GM12878 (cell line): Measurements from ENCODE around the gene PDPK1. TPM values are rescaled to one million over a fixed set of nuclear protein-coding genes. Genes with fewer than 3 reads are reported as not detected.
A peak's percentile ranks its signal among the peaks of the same experiment; 100 is the strongest.
"Not testable (repeated sequence)": the region's sequence is repeated elsewhere in the genome, so short reads cannot be mapped to it uniquely, and the experiment has no call there.

Source experiments
- ATAC-seq: fragments of 200-7000 bp; cut with Tn5 transposase; 3 replicates; pipeline ENCODE4 v1.9.1; 2020; ENCODE audit warnings: mild to moderate bottlenecking, moderate library complexity
- BruUV-seq: library from RNA; stranded (reverse); fragments of 400-500 nt; replicated peaks from 2 replicates; lab custom pipeline; 2021; lab: Mats Ljungman, UMichigan
- CTCF ChIA-PET: fragments of 300-600 bp; sonication (Branson Sonifier 250); formaldehyde crosslinking; extraction: SDS; loops from one replicate; lab custom pipeline; 2021; ENCODE audit warnings: inconsistent platforms; lab: Yijun Ruan, JAX
- POLR2A ChIA-PET: fragments of 350-600 bp; formaldehyde crosslinking; extraction: SDS; loops from one replicate; lab custom pipeline; 2021; ENCODE audit warnings: inconsistent platforms; lab: Charles Lee
- RAD21 ChIA-PET: fragments of 300-600 bp; sonication (Branson Sonifier 250); formaldehyde crosslinking; loops from one replicate; lab custom pipeline; 2023; ENCODE audit warnings: antibody characterized with exemption; ENCODE audit not compliant: unreplicated experiment; lab: Charles Lee
- SMC1A ChIA-PET: fragments of 300-600 bp; sonication (Branson Sonifier 250); formaldehyde crosslinking; loops from one replicate; lab custom pipeline; 2023; ENCODE audit not compliant: unreplicated experiment, uncharacterized antibody; lab: Charles Lee
- DNase-seq: peaks from one replicate; pipeline ENCODE4 v3.0.0-alpha.2; 2011; ENCODE audit warnings: low read depth, low spot score
- FAIRE-seq: peaks from 3 replicates; lab custom pipeline; 2011; peaks lifted over from hg19 to GRCh38; lab: Jason Lieb, UNC
- H2AFZ ChIP-seq: 2 replicates; pipeline ENCODE4 v1.6.0; 2011; ENCODE audit warnings: low read depth, low read length, control low read depth; ENCODE audit not compliant: control insufficient read depth
- H3K27ac ChIP-seq: 2 replicates; pipeline ENCODE4 v1.5.1; 2011; ENCODE audit warnings: control low read depth; ENCODE audit not compliant: control insufficient read depth, insufficient read depth
- H3K27me3 ChIP-seq, 2 experiments: replicated peaks in 1 of 2; 2 replicates each; pipeline versions ENCODE4 v1.6.0 to v1.6.1; 2011; ENCODE audit warnings: low read length in 1 of 2; ENCODE audit not compliant: control insufficient read depth in 2 of 2, insufficient read depth in 2 of 2
- H3K36me3 ChIP-seq, 2 experiments: 2 replicates each; pipeline ENCODE4 v1.5.1; 2011; ENCODE audit warnings: low read length in 1 of 2; ENCODE audit not compliant: control insufficient read depth in 2 of 2, insufficient read depth in 2 of 2
- H3K4me1 ChIP-seq: 2 replicates; pipeline ENCODE4 v1.6.1; 2011; ENCODE audit warnings: mild to moderate bottlenecking, low read length, moderate library complexity, mixed read lengths; ENCODE audit not compliant: control insufficient read depth, insufficient read depth
- H3K4me2 ChIP-seq: 2 replicates; pipeline ENCODE4 v1.6.0; 2011; ENCODE audit warnings: control low read depth; ENCODE audit not compliant: control insufficient read depth, insufficient read depth
- H3K4me3 ChIP-seq: fragments of 200-600 bp; sonication (generic); 2 replicates; pipeline ENCODE4 v1.5.1; 2016
- H3K79me2 ChIP-seq: 2 replicates; pipeline ENCODE4 v1.6.0; 2011; ENCODE audit warnings: low read length; ENCODE audit not compliant: control insufficient read depth, insufficient read depth
- H3K9ac ChIP-seq: 2 replicates; pipeline ENCODE4 v1.8.0; 2011; ENCODE audit warnings: low read length, control low read depth, mixed read lengths; ENCODE audit not compliant: control insufficient read depth, insufficient read depth
- H3K9me3 ChIP-seq: replicated peaks from 3 replicates; pipeline ENCODE4 v1.5.1; 2011; ENCODE audit warnings: mild to moderate bottlenecking, low read length; ENCODE audit not compliant: control insufficient read depth, insufficient read depth
- H4K20me1 ChIP-seq: 2 replicates; pipeline ENCODE4 v1.6.0; 2011; ENCODE audit not compliant: control insufficient read depth, insufficient read depth
- whole genome bisulfite sequencing: methylation state at CpG from one replicate; pipeline ENCODE4 v1.1.6; 2016; ENCODE audit warnings: low lambda C conversion rate; ENCODE audit not compliant: insufficient replicate concordance, insufficient coverage; ENCODE audit errors: missing lambda C conversion rate; 5-methylcytosine and 5-hydroxymethylcytosine counted together
- in situ Hi-C: fragments of 300-500 bp; cut with MboI; formaldehyde crosslinking; loops from 9 replicates; pipeline ENCODE4 v1.14.3; 2018; ENCODE audit warnings: mixed read lengths
- intact Hi-C: fragments of 100-400 bp; cut with micrococcal nuclease; formaldehyde crosslinking; loops from one replicate; pipeline ENCODE4 v1.14.2; 2022; ENCODE audit not compliant: unreplicated experiment
- polyA plus RNA-seq, 11 experiments: library from polyadenylated mRNA; depleted of rRNA in 4 of 11; unstranded in 6 of 11; stranded (reverse) in 5 of 11; fragments of >200 nt; fragmentation: Nextera tagmentation in 4 of 11; fragmentation: Illumina TruSeq in 1 of 11; extraction: Ambion mirVana in 4 of 11; extraction: Trizol in 1 of 11; gene quantifications; 1 replicate in 1 of 11; 2 replicates in 10 of 11; pipeline versions ENCODE4 v1.2.1 to v1.2.3, GENCODE V29; 2011 to 2016; ENCODE audit warnings: inconsistent platforms in 2 of 11, missing spikeins in 2 of 11, low read depth in 1 of 11
- total RNA-seq, 4 experiments: library from RNA; depleted of rRNA in 3 of 4; stranded (reverse); fragments of >200 nt in 3 of 4; fragmentation: Illumina TruSeq in 1 of 4; extraction: Trizol in 1 of 4; gene quantifications; 2 replicates each; pipeline versions ENCODE4 v1.2.1 to v1.2.3, GENCODE V29; 2013 to 2021

PDPK1 gene
- total and polyA plus RNA-seq, 10 of the 15 experiments (the other 5 are each of a cell fraction or from before 2014, with no cell fraction given) = 3.9 to 41.3 (median 25.5) TPM

DNA sequence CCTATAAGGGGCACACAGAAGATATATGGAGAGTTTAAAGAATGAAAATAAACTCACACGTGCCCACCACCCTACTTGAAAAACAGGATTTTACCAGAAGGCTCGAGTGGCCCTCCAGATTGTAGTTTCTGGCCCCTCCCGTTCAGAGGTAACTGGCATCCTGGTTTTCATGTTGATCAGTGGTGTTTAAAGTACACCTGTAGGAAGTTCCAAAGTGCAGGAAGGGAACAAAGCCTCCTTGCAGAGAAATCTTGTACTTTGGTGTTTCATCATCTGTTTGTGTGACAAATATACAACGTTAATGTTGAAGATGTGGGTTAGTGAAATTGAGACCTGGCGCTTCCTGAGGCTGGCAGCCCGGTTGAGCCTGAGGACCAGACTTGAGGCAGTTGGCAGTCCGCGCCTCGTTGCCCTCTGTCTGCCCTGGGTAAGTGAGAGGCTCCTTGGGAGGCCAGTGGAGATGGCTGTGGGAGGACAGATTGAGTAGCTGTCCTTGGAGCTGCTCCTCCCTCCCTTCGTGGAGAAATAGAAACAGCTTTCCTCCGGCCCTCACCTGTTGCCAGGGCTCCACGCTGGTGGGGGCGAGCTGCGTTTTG is 12.6 kb downstream of the PDPK1 start:
- H3K27ac ChIP-seq, H3K4me2 ChIP-seq, H4K20me1 ChIP-seq, RAD21 ChIA-PET, in situ Hi-C loops, H3K79me2 ChIP-seq, H3K9me3 ChIP-seq, intact Hi-C loops, H3K4me1 ChIP-seq, POLR2A ChIA-PET, SMC1A ChIA-PET, DNase-seq, BruUV-seq, H3K4me3 ChIP-seq, H2AFZ ChIP-seq, ATAC-seq, H3K9ac ChIP-seq, CTCF ChIA-PET, H3K27me3 ChIP-seq, H3K36me3 ChIP-seq: not testable (repeated sequence)
- WGBS = no CpG with 5 or more reads among the region's 14 CpGs
- peak; percentile 66 for FAIRE-seq

GRCh38 chr16:2551420-2551889 is 13.6 kb downstream of the PDPK1 start:
- H4K20me1 ChIP-seq, DNase-seq, H3K4me1 ChIP-seq, ATAC-seq, intact Hi-C loops, in situ Hi-C loops, H3K4me3 ChIP-seq, SMC1A ChIA-PET, FAIRE-seq, H3K4me2 ChIP-seq, POLR2A ChIA-PET, H3K79me2 ChIP-seq, CTCF ChIA-PET, H3K9ac ChIP-seq, BruUV-seq, H3K27ac ChIP-seq, H3K36me3 ChIP-seq, H3K9me3 ChIP-seq, H2AFZ ChIP-seq, H3K27me3 ChIP-seq: not testable (repeated sequence)
- RAD21 ChIA-PET = interaction anchor here (0.7 kb wide), 1 partner anchor 19 kb away, joined by 3 read pairs; no protein-coding TSS in a partner anchor
- 86% methylated on average over 11 of the region's 17 CpGs for WGBS

DNA sequence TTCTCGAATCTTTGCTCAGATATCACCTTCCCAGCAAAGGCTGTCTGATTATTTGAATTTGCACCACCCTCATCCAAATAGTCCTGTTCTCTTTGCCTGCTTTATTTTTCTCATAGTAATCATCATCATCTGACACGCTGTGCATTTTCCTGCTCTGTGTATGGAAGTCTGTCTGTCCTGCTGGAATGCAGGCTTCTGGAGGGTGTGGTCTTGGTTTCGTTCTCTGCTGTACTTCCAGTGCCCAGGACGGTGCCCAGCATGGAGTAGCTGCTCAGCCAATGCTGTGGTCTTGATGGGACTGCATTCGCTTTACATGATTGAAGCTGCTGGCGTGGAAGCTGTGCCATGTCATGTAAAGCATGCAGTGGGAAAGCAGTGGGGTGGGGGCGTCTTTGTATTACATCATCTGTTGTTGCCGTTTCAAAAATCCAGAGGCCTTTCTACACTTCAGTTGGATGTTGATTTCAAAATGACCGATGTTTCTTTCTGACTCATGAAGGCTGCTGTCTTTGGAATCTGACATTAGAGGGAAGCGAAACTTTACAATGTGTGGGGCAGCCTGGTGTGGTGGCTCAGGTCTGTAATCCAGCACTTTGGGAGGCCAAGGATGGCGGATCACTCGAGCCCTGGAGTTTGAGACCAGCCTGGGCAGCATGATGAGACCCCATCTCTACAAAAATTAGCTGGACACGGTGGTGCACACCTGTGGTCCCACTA is 17.0 kb downstream of the PDPK1 start:
- H3K4me3 ChIP-seq, H3K9me3 ChIP-seq, CTCF ChIA-PET, DNase-seq, H3K27me3 ChIP-seq, SMC1A ChIA-PET, BruUV-seq, RAD21 ChIA-PET, in situ Hi-C loops, POLR2A ChIA-PET, H3K9ac ChIP-seq, FAIRE-seq, H4K20me1 ChIP-seq, H3K27ac ChIP-seq, H3K79me2 ChIP-seq, intact Hi-C loops, H3K36me3 ChIP-seq, H2AFZ ChIP-seq, H3K4me2 ChIP-seq, H3K4me1 ChIP-seq: not testable (repeated sequence)
- ATAC-seq = peak; percentile 67
- no CpG with 5 or more reads among the region's 13 CpGs for whole genome bisulfite sequencing

DNA sequence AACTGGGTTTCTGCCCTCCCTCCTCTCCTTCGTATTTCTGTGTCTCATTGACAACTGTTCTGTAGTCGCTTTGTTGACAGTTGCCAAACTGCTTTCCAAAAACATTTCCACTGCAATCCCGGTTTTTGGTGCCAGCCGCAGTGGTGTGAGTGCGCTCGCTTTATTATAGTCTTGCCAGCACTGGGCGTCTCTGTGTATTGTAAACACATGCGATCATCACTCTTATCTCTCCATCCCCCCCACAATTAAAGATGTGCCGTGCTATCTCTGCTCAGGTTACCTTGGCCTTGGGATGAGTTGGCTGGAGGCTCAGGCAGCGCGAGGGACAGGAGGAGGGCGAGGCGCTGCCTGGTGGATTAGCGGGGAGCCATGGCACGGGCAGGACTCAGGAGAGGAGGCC is 19.3 kb downstream of the PDPK1 start:
- H3K79me2 ChIP-seq, CTCF ChIA-PET, H3K4me3 ChIP-seq, H4K20me1 ChIP-seq, H3K9ac ChIP-seq, RAD21 ChIA-PET, H3K9me3 ChIP-seq, DNase-seq, H2AFZ ChIP-seq, H3K27me3 ChIP-seq, SMC1A ChIA-PET, H3K4me2 ChIP-seq, FAIRE-seq, BruUV-seq, H3K4me1 ChIP-seq, H3K36me3 ChIP-seq, H3K27ac ChIP-seq, POLR2A ChIA-PET, ATAC-seq, intact Hi-C loops, in situ Hi-C loops: not testable (repeated sequence)
- 97% methylated on average over 6 of the region's 15 CpGs for WGBS
